Mesenchymal stem cell (in vitro differentiated cells and primary cell): ENCODE measurements around the gene WWTR1. TPM values are rescaled to one million over a fixed set of nuclear protein-coding genes. Genes with fewer than 3 reads are reported as not detected.

ENCODE experiments used
- DNase-seq: peaks from one replicate; pipeline ENCODE4 v3.0.0-alpha.2; 2013
- H2AFZ ChIP-seq: one replicate; pipeline ENCODE4 v1.6.1; 2013; ENCODE audit warnings: low read depth, mild to moderate bottlenecking, control low read depth, inconsistent platforms, low read length, moderate library complexity
- H2AK5ac ChIP-seq: 2 replicates; pipeline ENCODE4 v1.6.1; 2013; ENCODE audit warnings: low read length, moderate library complexity, mild to moderate bottlenecking, inconsistent platforms; ENCODE audit not compliant: severe bottlenecking
- H2BK120ac ChIP-seq: one replicate; pipeline ENCODE4 v1.6.1; 2013; ENCODE audit warnings: low read depth, mild to moderate bottlenecking, inconsistent platforms, low read length, moderate library complexity
- H2BK12ac ChIP-seq, 2 experiments: one replicate each; pipeline ENCODE4 v1.6.1; 2013; ENCODE audit warnings: inconsistent platforms in 2 of 2, low read length in 2 of 2, mild to moderate bottlenecking in 2 of 2, moderate library complexity in 2 of 2, control low read depth in 1 of 2
- H2BK15ac ChIP-seq: one replicate; pipeline ENCODE4 v1.6.1; 2013; ENCODE audit warnings: mild to moderate bottlenecking, low read depth, inconsistent platforms; ENCODE audit not compliant: poor library complexity, severe bottlenecking
- H2BK5ac ChIP-seq: 2 replicates; pipeline ENCODE4 v1.6.1; 2013; ENCODE audit warnings: low read depth, mild to moderate bottlenecking, low read length, control low read depth, inconsistent platforms; ENCODE audit not compliant: poor library complexity, severe bottlenecking
- H3K14ac ChIP-seq, 2 experiments: one replicate each; pipeline ENCODE4 v1.6.1; 2013; ENCODE audit warnings: inconsistent platforms in 2 of 2, low read length in 2 of 2, control low read depth in 1 of 2, mild to moderate bottlenecking in 1 of 2, moderate library complexity in 1 of 2
- H3K18ac ChIP-seq, 2 experiments: one replicate each; pipeline ENCODE4 v1.6.1; 2013; ENCODE audit warnings: inconsistent platforms in 2 of 2, low read length in 2 of 2, control low read depth in 1 of 2, low read depth in 1 of 2, mild to moderate bottlenecking in 1 of 2
- H3K23ac ChIP-seq, 2 experiments: one replicate each; pipeline ENCODE4 v1.6.1; 2013; ENCODE audit warnings: inconsistent platforms in 2 of 2, low read length in 2 of 2, mild to moderate bottlenecking in 2 of 2, moderate library complexity in 2 of 2, control low read depth in 1 of 2
- H3K27ac ChIP-seq: 2 replicates; pipeline ENCODE4 v1.5.1; 2013; ENCODE audit warnings: mild to moderate bottlenecking, moderate library complexity, low read length, control low read depth, inconsistent platforms; ENCODE audit not compliant: poor library complexity, severe bottlenecking
- H3K27me3 ChIP-seq, 2 experiments: 2 replicates each; pipeline versions ENCODE4 v1.6.1 to v1.7.0; 2013; ENCODE audit warnings: low read length in 2 of 2, mild to moderate bottlenecking in 2 of 2, moderate library complexity in 2 of 2, control low read depth in 1 of 2, inconsistent platforms in 1 of 2; ENCODE audit not compliant: control insufficient read depth in 1 of 2, insufficient read depth in 1 of 2
- H3K36me3 ChIP-seq, 2 experiments: 2 replicates each; pipeline versions ENCODE4 v1.6.1 to v1.7.0; 2013; ENCODE audit warnings: low read length in 2 of 2, control low read depth in 1 of 2, inconsistent platforms in 1 of 2, low read depth in 1 of 2, mild to moderate bottlenecking in 1 of 2; ENCODE audit not compliant: insufficient read depth in 2 of 2, control insufficient read depth in 1 of 2
- H3K4ac ChIP-seq, 2 experiments: one replicate each; pipeline ENCODE4 v1.6.1; 2013; ENCODE audit warnings: inconsistent platforms in 2 of 2, low read length in 2 of 2, mild to moderate bottlenecking in 2 of 2, moderate library complexity in 2 of 2, control low read depth in 1 of 2, low read depth in 1 of 2
- H3K4me1 ChIP-seq: 2 replicates; pipeline ENCODE4 v1.6.1; 2013; ENCODE audit warnings: low read depth, low read length, control low read depth; ENCODE audit not compliant: control insufficient read depth, insufficient read depth
- H3K4me2 ChIP-seq: 2 replicates; pipeline ENCODE4 v1.6.1; 2013; ENCODE audit warnings: low read length, mild to moderate bottlenecking, inconsistent platforms; ENCODE audit not compliant: poor library complexity, severe bottlenecking
- H3K4me3 ChIP-seq, 2 experiments: 2 replicates each; pipeline versions ENCODE4 v1.5.1 to v1.7.0; 2013; ENCODE audit warnings: low read length in 2 of 2, mild to moderate bottlenecking in 2 of 2, control low read depth in 1 of 2, low read depth in 1 of 2; ENCODE audit not compliant: insufficient read depth in 1 of 2
- H3K79me1 ChIP-seq: replicated peaks from 2 replicates; pipeline ENCODE4 v1.6.1; 2013; ENCODE audit warnings: mild to moderate bottlenecking, control low read depth, low read length, inconsistent platforms; ENCODE audit not compliant: poor library complexity, severe bottlenecking
- H3K9ac ChIP-seq: 2 replicates; pipeline ENCODE4 v1.7.0; 2013; ENCODE audit warnings: mild to moderate bottlenecking, low read length, moderate library complexity
- H3K9me3 ChIP-seq: 2 replicates; pipeline ENCODE4 v1.7.0; 2013; ENCODE audit warnings: mild to moderate bottlenecking, low read length; ENCODE audit not compliant: control insufficient read depth
- H4K8ac ChIP-seq: one replicate; pipeline ENCODE4 v1.6.1; 2013; ENCODE audit warnings: inconsistent platforms, mild to moderate bottlenecking, low read length, moderate library complexity
- H4K91ac ChIP-seq: one replicate; pipeline ENCODE4 v1.6.1; 2013; ENCODE audit warnings: mild to moderate bottlenecking, low read length, inconsistent platforms
- WGBS: methylation state at CpG from one replicate; pipeline ENCODE4 v1.1.7; 2013; ENCODE audit warnings: mixed read lengths; 5-methylcytosine and 5-hydroxymethylcytosine counted together
- polyA plus RNA-seq, 2 experiments: library from polyadenylated mRNA; stranded (reverse); fragments of 200-250 nt; gene quantifications; one replicate each; pipeline ENCODE4 v1.2.3, GENCODE V29; 2013

Gene WWTR1
- 56.1 TPM for polyA plus RNA-seq (2013, experiment 1 of 2)
- polyA plus RNA-seq (2013, experiment 2 of 2): 57.5 TPM

- peak within 1 kb of the TSS; percentile 92 for H3K9ac ChIP-seq
- H4K91ac ChIP-seq: peak within 1 kb of the TSS; percentile 97
- H3K4me3 ChIP-seq: peak within 1 kb of the TSS; percentile 89 to 91
- peak within 1 kb of the TSS in 1 of 2 experiments; percentile 94 for H3K23ac ChIP-seq
- peak within 1 kb of the TSS; percentile 100 for H2BK5ac ChIP-seq
- no peaks in the 10 kb centered on the region for H3K9me3 ChIP-seq
- peak within 1 kb of the TSS; percentile 74 for H3K4me2 ChIP-seq
- no peaks in the 10 kb centered on the region for H3K79me1 ChIP-seq
- H3K14ac ChIP-seq: peak within 1 kb of the TSS; percentile 25 to 99
- peak within 1 kb of the TSS; percentile 85 to 94 for H2BK12ac ChIP-seq
- H2BK15ac ChIP-seq: peak within 1 kb of the TSS; percentile 17
- DNase-seq: peak; percentile 96
- peak within 1 kb of the TSS; percentile 98 for H4K8ac ChIP-seq
- peaks cover 0 to 22% of the 10 kb centered on the region in 2 experiments for H3K36me3 ChIP-seq
- under 1% methylated on average over 37 of the region's 52 CpGs for WGBS
- peak within 1 kb of the TSS; percentile 70 for H2AFZ ChIP-seq
- peak within 1 kb of the TSS; percentile 81 for H2BK120ac ChIP-seq
- H3K27me3 ChIP-seq: no peaks in the 10 kb centered on the region
- H2AK5ac ChIP-seq: peak within 1 kb of the TSS; percentile 96
- H3K4ac ChIP-seq: peak within 1 kb of the TSS; percentile 79 to 99
- peak within 1 kb of the TSS; percentile 93 to 99 for H3K18ac ChIP-seq
- peak within 1 kb of the TSS; percentile 100 for H3K27ac ChIP-seq
- peaks cover 7% of the 10 kb centered on the region for H3K4me1 ChIP-seq
Observed at GRCh38 chr3:149657926-149658743, at the start of gene WWTR1. WWTR1 (minus strand) TSS chr3:149658025; CDS start chr3:149657306, 719 bp downstream.

GRCh38 chr3:149706905-149707304 lies 49.1 kb upstream of the WWTR1 start:
- H2BK120ac ChIP-seq: no peak overlapping the region
- H2AFZ ChIP-seq: no peak overlapping the region
- no peak overlapping the region for H3K27ac ChIP-seq
- H4K8ac ChIP-seq: no peak overlapping the region
- no peak overlapping the region for H3K9ac ChIP-seq
- no peak overlapping the region for H2AK5ac ChIP-seq
- H3K23ac ChIP-seq: no peak overlapping the region
- 94% methylated on average over 2 of the region's 3 CpGs for WGBS
- H4K91ac ChIP-seq: no peak overlapping the region
- no peak overlapping the region for H3K4ac ChIP-seq
- peaks cover 1% of the 10 kb centered on the region for H3K4me1 ChIP-seq
- no peak overlapping the region for H3K4me2 ChIP-seq
- DNase-seq: no peak
- H2BK15ac ChIP-seq: no peak overlapping the region
- no peak overlapping the region for H2BK5ac ChIP-seq
- H3K14ac ChIP-seq: no peak overlapping the region
- peak overlapping the region in 1 of 2 experiments; percentile 18 for H2BK12ac ChIP-seq
- no peaks in the 10 kb centered on the region for H3K27me3 ChIP-seq
- no peak overlapping the region for H3K4me3 ChIP-seq
- no peaks in the 10 kb centered on the region for H3K79me1 ChIP-seq
- H3K9me3 ChIP-seq: no peaks in the 10 kb centered on the region
- H3K36me3 ChIP-seq: no peaks in the 10 kb centered on the region
- H3K18ac ChIP-seq: peak overlapping the region in 1 of 2 experiments; percentile 24

- H2BK12ac ChIP-seq: no peak overlapping the region
- H3K9ac ChIP-seq: peak overlapping the region; percentile 43
- no peak overlapping the region for H3K4ac ChIP-seq
- H4K8ac ChIP-seq: no peak overlapping the region
- H2AFZ ChIP-seq: no peak overlapping the region
- H3K9me3 ChIP-seq: no peaks in the 10 kb centered on the region
- no peaks in the 10 kb centered on the region for H3K79me1 ChIP-seq
- H3K4me1 ChIP-seq: peaks cover 1% of the 10 kb centered on the region
- H3K14ac ChIP-seq: no peak overlapping the region
- no peak overlapping the region for H3K27ac ChIP-seq
- H3K27me3 ChIP-seq: no peaks in the 10 kb centered on the region
- H2BK15ac ChIP-seq: no peak overlapping the region
- no peak overlapping the region for H2BK5ac ChIP-seq
- no peaks in the 10 kb centered on the region for H3K36me3 ChIP-seq
- H4K91ac ChIP-seq: no peak overlapping the region
- no peak overlapping the region for H2AK5ac ChIP-seq
- peak overlapping the region in 1 of 2 experiments; percentile 32 for H3K4me3 ChIP-seq
- no peak overlapping the region for H3K4me2 ChIP-seq
- no peak overlapping the region for H3K23ac ChIP-seq
- peak; percentile 22 for DNase-seq
- no peak overlapping the region for H3K18ac ChIP-seq
- no peak overlapping the region for H2BK120ac ChIP-seq
Observed at GRCh38 chr3:149705416-149705815, 47.6 kb upstream of the WWTR1 start.

- Histone ChIP-seq H3K14ac (no peak overlapping the region), H3K4me3 (peak overlapping the region in 1 of 2 experiments; percentile 10), H3K36me3 (no peaks in the 10 kb centered on the region), H3K27ac (no peak overlapping the region), H3K18ac (peak overlapping the region; percentile 37 to 43), H4K91ac (no peak overlapping the region), H2AFZ (no peak overlapping the region), H2BK5ac (no peak overlapping the region), H2BK15ac (no peak overlapping the region), H3K9ac (peak overlapping the region; percentile 87), H3K4me2 (no peak overlapping the region), H3K9me3 (peaks cover 5% of the 10 kb centered on the region), H2BK12ac (peak overlapping the region in 1 of 2 experiments; percentile 42), H3K23ac (no peak overlapping the region), H3K27me3 (no peaks in the 10 kb centered on the region), H2AK5ac (no peak overlapping the region), H4K8ac (peak overlapping the region; percentile 7), H3K79me1 (no peaks in the 10 kb centered on the region), H2BK120ac (no peak overlapping the region), H3K4me1 (peaks cover 1% of the 10 kb centered on the region), H3K4ac (no peak overlapping the region)
- WGBS: 20% methylated on average over 2 of the region's 2 CpGs
- DNase-seq: peak; percentile 51
Observed at GRCh38 chr3:149703466-149703865, 45.6 kb upstream of the WWTR1 start.
